Right ventricle myocardium superior (tissue), 1 donor: ENCODE data around the gene KCNQ1. TPM values are rescaled to one million over a fixed set of nuclear protein-coding genes. Genes with fewer than 3 reads are reported as not detected.
A peak's percentile ranks its signal among the peaks of the same experiment; 100 is the strongest.

ENCODE experiments used
- ATAC-seq: fragments of 200-7000 bp; cut with Tn5 transposase; one replicate; pipeline ENCODE4 v1.9.1; 2020; ENCODE audit warnings: mild to moderate bottlenecking; ENCODE audit not compliant: poor library complexity
- DNase-seq: peaks from one replicate; pipeline ENCODE4 v3.0.0-alpha.2; 2020
- intact Hi-C: fragments of 100-400 bp; cut with DNase I; formaldehyde crosslinking; loops from one replicate; pipeline ENCODE4 v1.11.2; 2022
- total RNA-seq: library from RNA; stranded (reverse); fragmentation: NEBNext Ultra II Directional; extraction: Animal tissue kit (Norgen Biotek cat#: 25700); gene quantifications from one replicate; pipeline ENCODE4 v1.2.1, GENCODE V29; 2021
- donor health status: DM: no; HTN: yes; CAD: no; lungs with severe emphysema.

KCNQ1 gene
- total RNA-seq, 1 donor from 2014 or later: 33.4 TPM

DNA sequence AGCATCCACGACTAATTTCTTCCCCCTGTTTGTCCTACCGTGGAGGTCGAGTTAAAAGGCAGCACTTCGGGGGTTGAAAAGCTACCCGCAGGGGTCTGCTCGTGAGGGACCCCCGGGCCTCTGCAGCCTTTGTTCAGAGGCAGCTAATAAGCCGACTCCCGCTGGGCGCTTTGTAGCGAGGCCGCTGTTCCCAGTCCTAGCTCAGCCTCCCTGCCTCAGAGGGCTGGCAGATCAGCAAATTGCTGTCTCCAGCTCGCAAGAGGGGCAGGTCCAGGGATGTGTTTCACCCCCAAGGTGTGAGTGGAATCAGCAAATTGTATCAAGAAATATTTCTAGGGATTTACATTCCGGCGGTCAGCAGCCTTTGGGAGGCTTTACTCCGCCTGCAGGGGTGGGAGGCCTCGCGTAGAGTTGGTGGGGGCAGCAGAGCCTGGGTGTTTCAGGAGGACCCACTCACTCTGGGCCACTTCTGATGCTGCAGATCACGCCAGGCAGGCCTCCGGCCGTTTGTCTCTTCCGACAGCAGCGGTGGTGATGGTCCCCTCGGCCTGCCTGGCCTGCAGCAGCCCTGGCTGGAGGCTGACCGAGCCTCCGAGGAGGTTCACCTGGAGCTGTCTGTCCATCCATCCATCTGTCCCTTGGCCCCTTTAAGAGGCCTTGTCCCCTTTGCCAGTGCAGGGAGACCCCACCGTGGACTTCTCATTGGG is 276.6 kb downstream of the KCNQ1 start:
- DNase-seq: no peak
- intact Hi-C loops: no loop called here
- ATAC-seq: no peak

DNA sequence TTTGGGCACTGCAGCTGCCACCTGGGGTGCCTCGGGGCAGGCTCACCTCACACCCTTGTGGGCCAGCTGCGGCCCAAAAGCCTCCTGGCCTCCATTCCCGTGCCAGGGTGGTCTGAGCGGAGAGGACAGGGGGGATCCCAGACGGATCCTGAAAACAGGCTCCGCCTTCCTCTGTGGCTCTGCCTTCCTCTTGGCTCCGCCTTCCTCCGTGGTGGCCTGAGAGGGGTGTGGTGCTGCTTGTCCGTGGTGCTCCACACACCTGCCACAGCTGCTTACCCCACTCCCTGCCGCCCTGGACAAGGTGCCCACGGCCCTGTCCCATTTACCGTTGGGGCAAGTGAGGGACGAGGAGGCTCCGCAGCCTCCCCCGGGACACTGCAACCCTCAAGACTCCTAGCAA is 278.1 kb downstream of the KCNQ1 start:
- DNase-seq (no peak), ATAC-seq (no peak)
- intact Hi-C loops: no loop called here

DNA sequence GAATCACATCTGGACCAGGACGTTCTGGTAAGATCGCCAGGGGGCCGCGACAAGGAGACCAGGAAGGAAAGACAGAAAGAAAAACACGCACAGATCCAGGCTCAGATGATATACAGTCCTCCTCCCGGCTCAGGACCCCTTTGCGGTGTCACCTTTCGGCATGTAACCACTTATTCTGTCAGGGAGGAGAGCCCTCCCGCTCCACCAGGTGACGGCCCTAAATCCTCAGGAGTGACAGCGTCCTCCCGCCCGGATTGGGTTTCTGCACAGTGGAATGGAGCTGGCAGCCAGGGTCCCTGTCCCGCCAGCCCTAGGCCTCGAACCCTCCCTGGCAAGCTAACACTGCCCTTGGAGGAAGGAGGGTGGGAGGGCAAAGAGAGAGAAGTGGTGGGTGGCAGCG is 279.3 kb downstream of the KCNQ1 start:
- intact Hi-C loops: no loop called here
- ATAC-seq (no peak), DNase-seq (no peak)

DNA sequence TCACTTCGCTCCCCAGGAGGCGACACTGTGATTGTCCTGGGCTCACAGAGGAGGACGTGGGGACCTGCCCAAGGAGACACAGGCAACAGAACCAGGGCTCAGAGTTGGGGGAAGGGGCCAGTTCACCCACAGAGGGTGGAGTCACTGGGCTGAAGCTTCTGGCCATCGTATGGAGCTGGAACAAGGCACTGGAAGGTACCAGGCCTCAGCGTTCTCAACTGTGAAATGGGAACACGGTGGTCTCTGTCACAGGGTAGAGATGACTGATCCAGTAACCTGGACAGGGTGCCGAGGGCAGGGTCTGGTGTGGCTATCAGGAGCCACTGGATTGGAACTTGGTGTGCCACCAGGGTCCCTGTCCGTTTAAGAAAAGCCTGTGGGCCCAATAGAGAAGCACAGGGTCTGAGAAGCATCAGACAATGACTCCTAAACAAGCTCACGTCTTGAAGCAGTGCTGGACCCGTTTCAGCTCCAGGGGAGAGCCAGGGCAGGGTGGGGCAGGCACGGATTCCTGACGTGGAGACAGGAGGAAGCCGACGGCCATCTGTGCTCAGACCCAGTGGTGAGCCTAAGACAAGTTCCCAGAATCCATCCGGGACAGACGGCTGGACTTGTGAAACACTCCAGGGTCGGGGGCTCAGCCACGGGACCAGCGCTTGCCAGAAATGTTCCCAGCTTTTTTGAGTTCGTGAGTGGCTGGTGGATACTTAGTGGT is 280.0 kb downstream of the KCNQ1 start:
- intact Hi-C loops: no loop called here
- peak; percentile 69 for DNase-seq
- peak; percentile 61 for ATAC-seq

DNA sequence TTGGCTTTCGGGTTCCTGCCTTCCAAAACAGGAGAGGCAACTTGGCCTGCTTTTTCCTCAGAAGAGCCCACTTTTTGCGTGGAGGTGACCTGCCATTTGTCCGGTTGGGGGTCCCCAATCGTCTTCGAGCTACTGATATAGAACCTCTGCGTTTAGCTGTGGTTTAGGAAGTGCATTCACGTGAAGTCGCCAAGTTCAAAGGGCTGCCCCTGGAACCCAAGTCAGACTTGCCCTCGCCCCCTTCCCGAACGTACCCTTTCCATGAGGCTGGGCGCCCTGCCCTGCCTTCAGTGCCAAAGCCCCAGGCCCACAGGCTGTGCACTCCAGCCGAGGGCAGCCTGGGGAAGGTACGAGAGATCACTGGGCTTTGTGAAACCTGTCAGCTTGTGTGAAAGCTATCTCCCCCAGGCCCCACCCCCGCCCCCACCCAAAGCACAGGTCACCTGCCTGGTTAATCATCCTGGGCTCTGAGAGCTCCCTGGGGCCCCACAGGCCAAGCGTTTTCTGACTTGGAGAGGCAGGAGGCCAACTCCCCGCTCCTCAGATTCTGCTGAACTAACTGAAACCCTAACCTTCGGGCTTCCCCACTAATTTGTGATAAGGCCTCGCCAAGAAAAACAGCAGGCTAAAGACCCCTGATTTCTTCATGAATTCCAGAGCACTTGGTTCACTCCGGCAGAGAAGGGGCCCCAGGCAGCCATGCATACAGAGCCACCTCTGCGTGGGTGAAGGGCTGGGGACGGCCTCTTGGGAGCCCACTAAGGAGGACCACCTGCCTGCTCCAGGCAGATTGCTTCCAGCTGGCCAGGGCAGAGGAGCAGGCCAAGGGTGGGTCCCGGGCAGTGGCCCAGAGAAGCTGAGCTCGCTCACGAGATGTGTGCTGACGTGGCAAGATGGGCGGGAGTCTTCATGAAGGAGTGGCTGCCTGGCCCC is 280.8 kb downstream of the KCNQ1 start:
- DNase-seq (peak; percentile 85), ATAC-seq (peak; percentile 57)
- intact Hi-C loops: no loop called here

DNA sequence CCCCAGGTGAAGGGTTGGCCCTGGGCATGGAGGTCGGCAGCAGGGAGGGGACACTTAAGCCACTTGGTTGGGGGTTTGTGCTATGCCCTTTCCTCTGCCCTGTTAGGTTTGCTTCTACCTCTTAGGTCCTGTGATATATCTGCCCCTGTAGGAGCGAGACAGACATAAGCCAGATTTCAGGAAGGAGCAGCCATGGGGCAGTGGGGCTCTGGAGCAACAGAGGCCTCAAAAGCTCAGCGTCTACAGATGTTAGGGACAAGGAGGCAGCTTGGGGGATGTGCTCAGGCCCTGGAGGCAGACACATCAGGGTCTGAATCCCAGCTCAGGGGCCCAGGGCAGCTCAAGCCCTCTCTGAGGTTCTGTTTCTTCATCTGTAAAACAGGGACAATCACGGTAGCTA is 282.2 kb downstream of the KCNQ1 start:
- intact Hi-C loops: no loop called here
- ATAC-seq (no peak), DNase-seq (no peak)

DNA sequence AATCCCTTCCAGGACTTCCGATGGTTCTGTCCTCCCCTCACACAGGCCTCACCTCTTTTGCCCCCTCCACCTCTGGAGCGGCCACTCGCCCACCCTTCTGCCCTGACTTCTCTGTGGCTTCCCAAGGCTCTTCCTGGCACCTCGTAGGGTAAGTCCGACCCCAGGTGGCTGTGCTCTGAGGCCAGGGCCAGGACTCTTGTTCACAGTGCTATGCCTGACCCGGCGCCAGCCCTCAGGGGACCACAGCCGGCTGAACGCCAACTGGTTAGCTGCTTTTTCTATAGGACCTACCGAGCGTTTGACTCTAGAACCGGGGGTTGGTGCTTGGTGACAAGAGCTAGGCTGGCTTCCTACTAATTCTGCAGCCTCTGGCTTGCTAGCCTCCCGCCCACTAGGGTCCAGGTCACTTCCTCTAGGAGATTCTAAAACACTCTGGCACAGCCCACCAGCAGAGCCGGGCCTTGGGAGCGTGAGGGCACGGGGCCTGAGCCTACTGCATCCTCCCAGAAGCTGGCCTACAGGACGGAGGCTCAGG is 283.4 kb downstream of the KCNQ1 start:
- ATAC-seq: no peak
- intact Hi-C loops: no loop called here
- DNase-seq: no peak

DNA sequence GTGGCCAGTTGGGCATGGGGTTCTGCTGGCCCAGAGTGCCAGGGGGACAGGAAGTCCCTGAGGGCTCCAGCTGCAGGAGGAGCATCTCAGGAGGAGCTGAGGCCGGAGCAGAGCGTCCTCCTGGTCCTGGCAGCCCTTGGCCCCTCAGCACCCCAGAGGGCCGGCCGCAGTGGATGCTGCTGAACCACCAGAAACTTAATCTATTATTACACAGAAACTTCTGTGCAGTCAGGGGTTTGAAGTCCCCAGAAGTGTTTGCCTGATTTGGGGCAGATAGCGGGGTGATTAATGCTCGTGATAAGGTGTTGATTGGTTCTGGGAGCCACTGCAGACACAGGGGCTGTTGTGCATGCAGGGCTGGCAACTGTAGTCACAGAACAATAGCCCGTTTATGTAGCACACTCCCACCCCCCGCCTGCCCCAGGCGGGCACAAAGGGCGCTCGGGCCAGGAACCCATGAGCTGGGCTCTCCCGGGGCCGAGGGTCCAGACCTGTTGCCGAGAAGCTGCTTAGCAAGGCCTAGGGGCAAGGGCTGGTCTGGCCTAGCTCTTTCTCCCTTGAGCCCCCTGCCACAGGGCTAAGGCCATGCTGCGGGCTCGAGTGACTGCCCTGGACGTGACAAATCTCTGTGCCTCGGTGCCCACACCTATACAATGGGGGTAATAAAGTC is 284.0 kb downstream of the KCNQ1 start:
- intact Hi-C loops: no loop called here
- no peak for ATAC-seq

DNA sequence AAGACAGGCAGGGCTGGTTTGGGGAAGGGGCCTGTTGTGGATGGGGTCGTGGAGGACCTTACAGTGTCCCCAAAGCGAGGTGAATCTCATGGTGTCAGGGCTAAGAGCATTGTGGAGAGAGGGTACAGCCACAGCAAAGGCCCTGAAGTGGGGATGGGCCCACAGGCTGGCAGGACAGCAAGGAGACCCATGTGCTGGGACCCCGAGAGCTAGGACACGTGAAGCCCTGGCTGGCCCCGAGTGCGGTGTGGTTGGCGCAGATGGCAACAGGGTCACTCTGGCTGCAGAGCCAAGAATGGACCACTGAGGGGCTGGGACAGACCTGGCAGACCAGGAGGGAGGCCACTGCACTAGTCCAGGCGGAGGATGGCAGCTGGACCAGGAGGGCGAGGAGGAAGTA is 285.0 kb downstream of the KCNQ1 start:
- intact Hi-C loops: no loop called here
- ATAC-seq (no peak), DNase-seq (no peak)

More for the DNA sequence above, 284.0 kb downstream of the KCNQ1 start:
- DNase-seq: no peak

DNA sequence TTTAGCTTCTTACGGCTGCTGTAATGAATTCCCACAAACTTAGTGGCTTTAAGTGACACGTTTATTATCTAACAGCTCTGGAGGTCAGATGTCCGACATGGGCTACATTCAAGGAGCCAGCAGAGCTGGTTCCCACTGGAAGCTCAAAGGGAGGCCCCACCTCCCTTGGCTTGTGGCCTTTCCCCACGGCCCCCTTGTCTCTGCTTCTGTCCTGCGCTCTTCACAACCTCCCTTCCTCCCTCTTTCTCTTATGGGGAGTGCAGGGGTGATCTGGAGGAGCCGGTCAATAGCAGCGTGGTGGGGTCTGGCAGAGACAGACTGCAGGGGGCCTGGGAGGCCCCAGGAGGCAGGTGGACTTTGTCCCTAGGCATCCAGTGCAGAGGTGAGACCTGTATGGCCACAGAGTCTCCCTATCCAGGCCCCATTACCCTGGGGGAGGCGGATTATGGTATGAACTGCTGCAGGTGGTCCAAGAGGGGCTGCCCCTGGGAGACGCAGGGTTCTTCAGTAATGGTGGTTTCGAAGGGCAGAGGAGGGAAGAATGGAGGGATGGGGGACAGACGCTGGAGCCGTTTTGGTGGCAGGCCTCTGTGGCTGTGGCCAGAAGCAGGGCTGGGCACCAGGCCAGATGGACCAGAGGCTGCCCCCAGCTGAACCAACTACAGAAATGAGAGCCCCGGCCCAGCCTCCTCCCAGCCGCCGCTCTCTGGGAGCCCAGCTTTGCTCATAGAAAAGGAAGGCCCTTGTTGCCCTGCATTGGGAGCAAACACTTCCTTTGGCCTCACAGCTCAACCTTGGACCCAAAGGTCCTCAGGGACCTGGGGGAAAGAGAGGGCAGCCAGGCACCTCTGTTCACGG is 285.7 kb downstream of the KCNQ1 start:
- DNase-seq (peak; percentile 70), ATAC-seq (peak; percentile 55)
- intact Hi-C loops: no loop called here

DNA sequence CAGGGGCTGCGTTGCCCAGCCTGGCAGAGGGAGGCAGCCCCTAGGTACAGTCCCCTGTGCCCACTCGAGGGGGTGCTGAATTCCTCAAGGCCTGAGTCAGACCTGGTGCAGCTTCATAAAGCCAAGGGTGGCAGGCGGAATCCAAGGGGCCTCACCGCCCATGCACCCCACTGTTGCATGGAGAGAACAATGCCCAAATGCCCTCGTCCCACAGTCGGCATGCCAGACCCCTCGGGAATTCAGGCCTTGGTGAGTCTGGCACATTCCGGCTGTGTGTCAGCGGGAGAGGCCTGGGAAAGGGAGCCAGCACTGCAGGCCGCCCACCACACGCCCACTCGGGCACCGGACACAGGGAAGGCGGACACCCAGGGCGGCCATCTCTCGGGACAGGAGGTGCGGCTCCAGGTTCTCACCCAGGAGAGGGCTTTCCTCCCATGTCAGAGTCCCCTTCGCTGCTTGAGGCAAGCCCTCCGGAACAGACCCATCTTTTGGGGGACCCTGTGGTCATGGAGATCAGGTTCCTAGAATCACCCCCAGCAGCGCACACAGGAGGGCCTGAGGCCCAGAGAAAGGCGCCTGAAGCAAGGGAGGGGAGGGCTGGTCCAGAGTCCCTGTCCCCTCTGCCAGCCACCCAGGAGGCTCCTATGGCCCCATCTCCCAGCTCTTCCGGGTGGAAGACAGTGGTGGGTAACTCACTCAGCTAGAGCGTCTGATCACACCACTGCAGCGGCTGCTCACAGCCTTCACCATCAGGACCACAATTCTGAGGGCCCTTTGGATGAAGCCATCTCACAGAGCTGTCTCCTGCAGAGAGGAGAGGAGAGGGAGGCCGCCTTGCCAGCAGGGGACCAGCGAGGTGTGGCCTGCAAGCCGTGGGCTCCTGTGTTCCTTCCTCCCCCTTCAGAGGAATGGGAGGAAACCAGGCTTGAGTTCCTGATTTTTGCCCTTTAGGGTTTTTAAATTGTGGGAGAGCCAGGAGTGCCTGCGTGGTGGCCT is 286.6 kb downstream of the KCNQ1 start:
- ATAC-seq: no peak
- intact Hi-C loops: no loop called here
- DNase-seq: no peak

DNA sequence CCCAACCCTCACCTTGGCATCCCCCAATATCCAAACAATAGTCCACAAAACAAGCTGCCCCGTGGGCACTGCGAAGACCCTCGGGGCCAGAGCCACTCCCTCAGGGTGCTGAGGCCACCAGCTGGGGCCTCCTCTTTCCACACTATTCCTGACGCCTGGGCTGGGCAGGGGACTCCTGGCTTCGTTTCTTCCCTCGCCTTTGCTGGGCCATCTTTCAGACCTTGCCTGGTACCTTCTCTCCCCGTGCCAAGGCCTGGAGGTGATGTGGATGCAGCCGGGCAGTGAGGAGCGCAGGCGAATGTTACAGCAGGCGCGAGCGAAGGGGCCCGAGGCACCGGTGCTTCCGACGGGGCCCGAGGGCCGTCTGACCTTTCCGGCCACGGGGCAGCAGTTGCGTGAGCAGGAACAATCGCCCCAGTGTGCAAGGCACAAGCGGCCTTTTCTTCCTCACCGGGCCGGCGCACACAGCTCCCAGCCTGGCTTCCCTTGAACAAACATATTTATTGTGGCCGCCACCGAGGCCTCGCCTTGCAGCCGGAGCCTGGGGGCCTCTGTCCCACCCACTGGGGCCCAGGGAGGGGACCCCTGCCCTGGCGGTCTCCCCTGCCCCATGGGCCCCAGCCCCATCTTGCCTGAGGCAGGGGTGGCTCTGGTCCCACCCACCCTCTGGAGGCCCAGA is 287.6 kb downstream of the KCNQ1 start:
- intact Hi-C loops: no loop called here
- DNase-seq (no peak), ATAC-seq (no peak)

DNA sequence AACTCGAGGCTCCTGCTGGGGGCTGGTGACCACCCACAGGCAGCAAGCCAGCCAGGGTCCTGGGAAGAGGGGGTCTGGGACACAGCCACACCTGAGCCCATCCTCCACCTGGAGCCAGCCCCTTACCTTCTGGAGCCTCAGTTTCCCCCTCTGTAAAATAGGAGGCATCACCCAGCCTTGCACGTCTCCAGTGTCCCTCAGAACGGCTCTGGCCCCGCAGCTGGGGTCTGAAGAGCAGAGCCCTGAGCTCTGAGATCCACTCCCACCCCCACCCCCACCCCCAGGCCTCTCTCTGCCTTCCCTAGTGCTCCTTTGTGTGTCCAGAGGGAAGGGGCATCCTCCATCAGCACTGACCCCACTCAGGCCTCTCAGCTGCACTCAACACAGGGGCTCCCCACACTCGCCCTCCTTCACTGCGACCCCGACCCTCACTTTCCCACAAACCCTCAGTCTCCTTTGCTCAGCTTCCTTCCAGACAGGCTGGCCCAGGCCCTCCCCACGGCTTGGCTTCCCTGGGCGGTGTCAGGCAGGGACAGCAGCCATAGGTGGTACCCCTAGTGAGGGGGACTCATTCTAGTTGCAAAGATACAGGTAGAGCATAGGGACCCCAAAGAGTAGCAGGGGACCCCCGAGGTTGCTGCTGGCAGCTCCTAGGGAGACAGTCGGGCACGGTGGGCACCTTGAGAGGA is 288.3 kb downstream of the KCNQ1 start:
- intact Hi-C loops: no loop called here
- peak; percentile 26 for DNase-seq
- no peak for ATAC-seq

DNA sequence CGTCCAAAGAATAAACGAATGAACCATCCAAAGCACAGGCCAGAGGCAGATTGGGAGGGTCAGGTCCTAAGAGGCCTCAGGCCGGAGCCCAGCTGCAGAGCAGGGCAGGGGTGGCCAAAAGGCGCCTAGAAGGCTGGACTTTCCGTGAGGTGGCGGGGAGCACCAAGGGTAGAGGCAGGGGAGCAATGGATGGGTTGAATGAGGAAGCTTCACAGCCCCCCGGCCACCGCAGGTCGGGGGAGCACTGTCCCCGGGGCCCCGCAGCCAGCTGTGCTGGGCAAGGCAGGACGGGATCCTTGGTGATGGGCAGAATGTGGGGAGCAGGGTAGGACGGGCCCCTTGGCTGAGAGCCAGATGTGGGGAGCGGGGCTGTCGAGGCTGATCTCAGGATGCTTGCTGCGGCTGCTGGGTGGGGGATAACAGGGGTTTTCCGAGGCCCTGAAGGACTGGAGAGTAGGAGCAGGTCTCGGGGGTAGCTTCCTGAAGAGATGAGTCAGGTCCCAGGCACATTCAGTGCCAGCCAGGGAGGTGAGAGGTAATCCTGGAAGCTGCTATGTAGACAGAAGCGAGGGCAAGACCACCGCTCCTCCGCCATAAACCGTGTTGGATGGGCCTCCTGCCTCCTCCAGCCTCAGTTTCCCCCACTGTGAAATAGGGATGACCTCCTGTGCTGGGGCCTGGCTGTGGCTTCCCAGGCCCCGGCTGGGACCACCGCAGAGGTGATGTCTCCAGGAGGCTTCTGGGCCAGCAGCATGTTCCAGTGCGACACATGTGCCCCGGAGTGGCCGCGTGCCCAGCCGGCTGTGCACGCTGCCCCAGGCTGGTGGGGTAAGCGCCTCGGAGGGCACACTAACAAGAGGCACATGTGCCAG is 289.6 kb downstream of the KCNQ1 start:
- DNase-seq: peak; percentile 36
- no peak for ATAC-seq
- intact Hi-C loops: no loop called here
